VCaP (cell line): ENCODE measurements around the gene MLH3.
"Not testable (repeated sequence)": the region's sequence is repeated elsewhere in the genome, so short reads cannot be mapped to it uniquely, and the experiment has no call there.

Experiments used
- H3K27ac ChIP-seq: fragments of 450-650 bp; 2 replicates; pipeline ENCODE4 v1.5.1; 2017
- TF ChIP-seq, protein P1 (sequence below): fragments of 450-650 bp; conservative IDR thresholded peaks from 2 replicates; pipeline ENCODE4 v1.5.1; 2017; ENCODE audit warnings: mild to moderate bottlenecking, moderate library complexity

The MLH3 gene

GRCh38 chr14:75002392-75003249 lies 48.6 kb downstream of the MLH3 start, which contains the start of gene EIF2B2:
Gene EIF2B2 (plus strand): TSS chr14:75002921. CDS start chr14:75002991, 70 bp downstream.
- H3K27ac ChIP-seq = peak within 1 kb of the TSS; percentile 75
- TF ChIP-seq, protein P1, sequence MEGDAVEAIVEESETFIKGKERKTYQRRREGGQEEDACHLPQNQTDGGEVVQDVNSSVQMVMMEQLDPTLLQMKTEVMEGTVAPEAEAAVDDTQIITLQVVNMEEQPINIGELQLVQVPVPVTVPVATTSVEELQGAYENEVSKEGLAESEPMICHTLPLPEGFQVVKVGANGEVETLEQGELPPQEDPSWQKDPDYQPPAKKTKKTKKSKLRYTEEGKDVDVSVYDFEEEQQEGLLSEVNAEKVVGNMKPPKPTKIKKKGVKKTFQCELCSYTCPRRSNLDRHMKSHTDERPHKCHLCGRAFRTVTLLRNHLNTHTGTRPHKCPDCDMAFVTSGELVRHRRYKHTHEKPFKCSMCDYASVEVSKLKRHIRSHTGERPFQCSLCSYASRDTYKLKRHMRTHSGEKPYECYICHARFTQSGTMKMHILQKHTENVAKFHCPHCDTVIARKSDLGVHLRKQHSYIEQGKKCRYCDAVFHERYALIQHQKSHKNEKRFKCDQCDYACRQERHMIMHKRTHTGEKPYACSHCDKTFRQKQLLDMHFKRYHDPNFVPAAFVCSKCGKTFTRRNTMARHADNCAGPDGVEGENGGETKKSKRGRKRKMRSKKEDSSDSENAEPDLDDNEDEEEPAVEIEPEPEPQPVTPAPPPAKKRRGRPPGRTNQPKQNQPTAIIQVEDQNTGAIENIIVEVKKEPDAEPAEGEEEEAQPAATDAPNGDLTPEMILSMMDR = no peak

DNA sequence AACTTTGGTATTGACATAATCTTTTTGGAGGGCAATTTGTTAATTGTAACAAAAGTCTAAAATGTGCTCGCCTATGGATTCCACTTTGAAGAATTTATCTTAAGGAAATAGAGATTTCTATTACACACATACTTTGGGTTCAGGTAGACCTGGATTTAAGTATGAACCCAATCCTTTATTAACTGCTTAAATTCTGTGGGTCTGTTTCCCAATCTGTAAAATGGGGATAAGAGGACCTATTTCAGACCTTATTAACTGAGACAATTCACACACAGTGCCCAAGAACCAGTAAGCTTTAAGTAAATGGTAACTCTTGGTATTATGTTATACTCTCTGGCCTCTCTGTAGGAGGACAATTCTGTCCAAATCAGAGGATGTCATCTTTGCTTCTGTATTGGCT lies 49.4 kb downstream of the MLH3 start:
- peak overlapping the region; percentile 75 for H3K27ac ChIP-seq
- TF ChIP-seq, protein P1 = no peak

DNA sequence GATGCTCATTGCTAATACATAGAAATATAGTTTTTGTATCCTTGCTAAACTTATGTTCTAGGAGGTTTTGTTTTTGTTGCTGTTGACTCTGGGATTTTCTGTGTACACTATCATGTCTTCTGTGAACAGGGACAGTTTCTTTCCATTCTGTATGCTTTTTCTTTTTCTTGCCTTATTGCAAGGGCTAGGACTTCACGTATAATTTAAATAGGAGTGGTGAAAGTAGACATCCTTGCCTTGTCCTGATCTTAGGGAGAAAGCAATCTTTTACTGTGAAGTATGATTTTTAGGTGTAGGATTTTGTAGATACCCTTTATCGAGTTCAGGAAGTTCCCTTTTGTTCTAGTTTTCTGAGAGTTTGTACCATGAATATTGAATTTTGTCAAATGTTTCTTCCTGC lies 50.0 kb downstream of the MLH3 start:
- no peak overlapping the region for H3K27ac ChIP-seq
- TF ChIP-seq, protein P1 = no peak

GRCh38 chr14:74995781-74996180 lies 55.5 kb downstream of the MLH3 start:
- H3K27ac ChIP-seq = not testable (repeated sequence)

DNA sequence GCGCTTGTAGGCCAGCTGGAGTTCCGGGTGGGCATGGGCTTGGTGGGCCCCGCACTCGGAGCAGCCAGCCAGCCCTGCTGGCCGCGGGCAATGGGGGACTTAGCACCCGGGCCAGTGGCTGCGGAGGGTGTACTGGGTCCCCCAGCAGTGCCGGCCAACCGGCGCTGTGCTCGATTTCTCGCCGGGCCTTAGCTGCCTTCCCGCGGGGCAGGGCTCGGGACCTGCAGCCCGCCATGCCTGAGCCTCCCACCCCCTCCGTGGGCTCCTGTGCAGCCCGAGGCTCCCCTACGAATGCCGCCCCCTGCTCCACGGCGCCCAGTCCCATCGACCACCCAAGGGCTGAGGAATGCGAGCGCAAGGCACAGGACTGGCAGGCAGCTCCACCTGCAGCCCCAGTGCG lies 57.1 kb downstream of the MLH3 start:
- not testable (repeated sequence) for H3K27ac ChIP-seq

GRCh38 chr14:74988993-74989392 lies 62.3 kb downstream of the MLH3 start:
- no peak overlapping the region for H3K27ac ChIP-seq
- TF ChIP-seq, protein P1 = no peak

GRCh38 chr14:74988131-74988530 lies 63.1 kb downstream of the MLH3 start:
- H3K27ac ChIP-seq = no peak overlapping the region
- TF ChIP-seq, protein P1 = no peak

DNA sequence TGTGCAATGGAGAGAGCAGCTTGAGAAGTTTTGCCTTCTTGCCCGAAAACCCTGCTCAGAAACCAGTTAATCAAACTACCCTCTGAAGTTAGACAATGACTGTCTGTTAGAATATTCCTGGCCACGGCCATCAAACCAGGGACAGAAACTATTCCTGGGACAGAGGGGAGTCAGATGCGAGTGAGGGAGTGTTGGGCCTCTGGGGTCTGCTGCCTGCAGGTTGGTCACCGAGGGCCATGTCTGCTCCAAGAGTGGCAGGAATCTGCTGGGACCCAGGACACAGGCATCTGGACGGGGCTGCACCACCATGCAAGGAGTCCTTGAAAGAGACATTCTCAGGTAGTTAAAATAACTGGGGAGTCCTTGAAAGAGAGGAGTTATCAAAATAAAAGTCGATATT lies 65.5 kb downstream of the MLH3 start:
- TF ChIP-seq, protein P1 = no peak

More for the DNA sequence above, 65.5 kb downstream of the MLH3 start:
- H3K27ac ChIP-seq = no peak overlapping the region
